HEK293 (cell line): ENCODE data around the gene KCNJ5.

ENCODE experiments used
- CTCF ChIA-PET: fragments of 350-600 bp; formaldehyde crosslinking; extraction: SDS; loops from one replicate; lab custom pipeline; 2021; ENCODE audit warnings: antibody characterized with exemption; lab: Yijun Ruan, JAX
- POLR2A ChIA-PET: fragments of 300-600 bp; formaldehyde crosslinking; extraction: SDS; loops from one replicate; lab custom pipeline; 2020; ENCODE audit warnings: antibody characterized with exemption, inconsistent platforms; lab: Yijun Ruan, JAX
- H3K27ac ChIP-seq: fragments of 200-500 bp; sonication (Bioruptor generic); 2 replicates; pipeline ENCODE4 v1.5.1; 2014; ENCODE audit warnings: low read depth, low read length, control low read depth, inconsistent platforms; ENCODE audit errors: extremely low read depth
- H3K36me3 ChIP-seq, 2 experiments: fragments of 200-500 bp in 1 of 2; sonication (Bioruptor generic) in 1 of 2; 1 replicate in 1 of 2; 2 replicates in 1 of 2; pipeline ENCODE4 v1.5.1; 2014 to 2017; ENCODE audit warnings: inconsistent platforms in 2 of 2, low read length in 2 of 2; ENCODE audit not compliant: control insufficient read depth in 2 of 2, insufficient read depth in 1 of 2
- H3K4me1 ChIP-seq: fragments of 200-500 bp; sonication (Bioruptor generic); 2 replicates; pipeline ENCODE4 v1.5.1; 2014; ENCODE audit warnings: mild to moderate bottlenecking, low read length, inconsistent platforms; ENCODE audit not compliant: control insufficient read depth, insufficient read depth
- H3K4me3 ChIP-seq: 2 replicates; pipeline ENCODE4 v1.5.1; 2011; ENCODE audit warnings: low read depth, mild to moderate bottlenecking, control low read depth, low read length, moderate library complexity
- H3K9me3 ChIP-seq: fragments of 200-500 bp; sonication (Bioruptor generic); 2 replicates; pipeline ENCODE4 v1.5.1; 2014; ENCODE audit warnings: low read depth, low read length, inconsistent platforms; ENCODE audit not compliant: control insufficient read depth, insufficient read depth
- KLF16 ChIP-seq: fragments of 450-650 bp; formaldehyde crosslinking; IDR thresholded peaks from 2 replicates; pipeline ENCODE4 v1.5.1; 2017; ENCODE audit warnings: missing biosample characterization, missing genetic modification characterization
- MEIS1 ChIP-seq: sonication (generic); formaldehyde crosslinking; IDR thresholded peaks from 2 replicates; pipeline ENCODE4 v1.8.1; 2022; ENCODE audit warnings: missing genetic modification reagents, mild to moderate bottlenecking, borderline replicate concordance
- PATZ1 ChIP-seq: fragments of 450-650 bp; formaldehyde crosslinking; IDR thresholded peaks from 2 replicates; pipeline ENCODE4 v1.5.1; 2016; ENCODE audit warnings: missing biosample characterization, missing genetic modification characterization
- PRDM6 ChIP-seq: fragments of 450-650 bp; formaldehyde crosslinking; IDR thresholded peaks from 2 replicates; pipeline ENCODE4 v1.5.1; 2017; ENCODE audit warnings: missing biosample characterization, missing genetic modification characterization
- RBAK ChIP-seq: fragments of 450-650 bp; formaldehyde crosslinking; IDR thresholded peaks from 2 replicates; pipeline ENCODE4 v1.5.1; 2016; ENCODE audit warnings: missing biosample characterization, missing genetic modification characterization
- REST ChIP-seq: fragments of 450-650 bp; formaldehyde crosslinking; IDR thresholded peaks from 2 replicates; pipeline ENCODE4 v1.5.1; 2016; ENCODE audit warnings: missing biosample characterization, missing genetic modification characterization
- SP3 ChIP-seq: fragments of 450-650 bp; formaldehyde crosslinking; IDR thresholded peaks from 2 replicates; pipeline ENCODE4 v1.5.1; 2016; ENCODE audit warnings: missing biosample characterization, missing genetic modification characterization
- TRIM28 ChIP-seq: IDR thresholded peaks from 2 replicates; pipeline ENCODE4 v1.6.1; 2011; ENCODE audit warnings: low read length, control low read depth, borderline replicate concordance
- ZBTB17 ChIP-seq: fragments of 450-650 bp; formaldehyde crosslinking; IDR thresholded peaks from 2 replicates; pipeline ENCODE4 v1.5.1; 2016; ENCODE audit warnings: missing biosample characterization, missing genetic modification characterization
- ZBTB6 ChIP-seq: fragments of 450-650 bp; formaldehyde crosslinking; IDR thresholded peaks from 2 replicates; pipeline ENCODE4 v1.5.1; 2017; ENCODE audit warnings: missing biosample characterization, missing genetic modification characterization
- ZNF10 ChIP-seq: fragments of 450-650 bp; formaldehyde crosslinking; IDR thresholded peaks from 2 replicates; pipeline ENCODE4 v1.5.1; 2017; ENCODE audit warnings: missing biosample characterization, missing genetic modification characterization
- ZNF114 ChIP-seq: fragments of 450-650 bp; formaldehyde crosslinking; IDR thresholded peaks from 2 replicates; pipeline ENCODE4 v1.5.0; 2017; ENCODE audit warnings: missing biosample characterization, missing genetic modification characterization
- ZNF133 ChIP-seq: fragments of 450-650 bp; formaldehyde crosslinking; IDR thresholded peaks from 2 replicates; pipeline ENCODE4 v1.5.1; 2016; ENCODE audit warnings: missing biosample characterization, missing genetic modification characterization
- ZNF19 ChIP-seq: fragments of 450-650 bp; formaldehyde crosslinking; IDR thresholded peaks from 2 replicates; pipeline ENCODE4; 2016; ENCODE audit warnings: missing biosample characterization, missing genetic modification characterization, low read depth
- ZNF2 ChIP-seq: fragments of 450-650 bp; formaldehyde crosslinking; IDR thresholded peaks from 2 replicates; pipeline ENCODE4 v1.5.1; 2016; ENCODE audit warnings: missing biosample characterization, missing genetic modification characterization
- ZNF211 ChIP-seq: fragments of 450-650 bp; formaldehyde crosslinking; IDR thresholded peaks from 2 replicates; pipeline ENCODE4 v1.5.1; 2016; ENCODE audit warnings: low read depth, missing biosample characterization, missing genetic modification characterization
- ZNF248 ChIP-seq: fragments of 450-650 bp; formaldehyde crosslinking; IDR thresholded peaks from 2 replicates; pipeline ENCODE4 v1.5.1; 2017; ENCODE audit warnings: missing biosample characterization, missing genetic modification characterization
- ZNF292 ChIP-seq: fragments of 450-650 bp; formaldehyde crosslinking; IDR thresholded peaks from 2 replicates; pipeline ENCODE4 v1.5.1; 2016; ENCODE audit warnings: low read depth, missing biosample characterization, missing genetic modification characterization, borderline replicate concordance
- ZNF354C ChIP-seq: fragments of 450-650 bp; formaldehyde crosslinking; IDR thresholded peaks from 2 replicates; pipeline ENCODE4 v1.5.1; 2016; ENCODE audit warnings: missing biosample characterization, missing genetic modification characterization, low read depth, borderline replicate concordance
- ZNF37A ChIP-seq: fragments of 450-650 bp; IDR thresholded peaks from 2 replicates; pipeline ENCODE4 v1.5.1; 2018; ENCODE audit warnings: missing biosample characterization, missing genetic modification characterization
- ZNF548 ChIP-seq: fragments of 450-650 bp; formaldehyde crosslinking; IDR thresholded peaks from 2 replicates; pipeline ENCODE4 v1.5.1; 2016; ENCODE audit warnings: missing biosample characterization, missing genetic modification characterization
- ZNF555 ChIP-seq: fragments of 450-650 bp; formaldehyde crosslinking; conservative IDR thresholded peaks from 2 replicates; pipeline ENCODE4 v1.5.1; 2017; ENCODE audit warnings: missing biosample characterization, mild to moderate bottlenecking, missing genetic modification characterization, inconsistent platforms
- ZNF560 ChIP-seq: fragments of 450-650 bp; formaldehyde crosslinking; IDR thresholded peaks from 2 replicates; pipeline ENCODE4 v1.5.1; 2017; ENCODE audit warnings: missing biosample characterization, missing genetic modification characterization, borderline replicate concordance
- ZNF830 ChIP-seq: fragments of 450-650 bp; IDR thresholded peaks from 2 replicates; pipeline ENCODE4 v1.5.0; 2018; ENCODE audit warnings: missing biosample characterization, missing genetic modification characterization, low read depth, mild to moderate bottlenecking, moderate library complexity

KCNJ5 gene

GRCh38 chr11:128913806-128914205 is 22.6 kb downstream of the KCNJ5 start (continued):
- TF ChIP-seq ZNF830 (tag by site-specific recombination) (no peak), ZNF2 (no peak), KLF16 (tag by site-specific recombination) (no peak), PRDM6 (tag by site-specific recombination) (no peak), ZNF560 (tag by site-specific recombination) (no peak), ZNF548 (tag by site-specific recombination) (no peak), ZNF211 (tag by site-specific recombination) (no peak), MEIS1 (CRISPR knock-in tag) (no peak)

GRCh38 chr11:128914216-128915148 is 23.3 kb downstream of the KCNJ5 start:
- H3K9me3 ChIP-seq = no peaks in the 10 kb centered on the region
- TF ChIP-seq TRIM28 (no peak), ZNF133 (tag by site-specific recombination) (no peak), ZNF292 (tag by site-specific recombination) (no peak), SP3 (no peak), ZNF37A (tag by site-specific recombination) (no peak), ZNF354C (no peak), ZNF10 (tag by site-specific recombination) (no peak), ZBTB17 (no peak)
- ChIA-PET CTCF (interaction anchor here (0.6 to 1.3 kb wide), 2 partner anchors 30 to 111 kb away, joined by 4 to 6 read pairs; no protein-coding TSS in a partner anchor), POLR2A (interaction anchor here (0.5 kb wide), 2 partner anchors 171 to 1088 kb away, joined by 3 to 4 read pairs; partner anchors contain the start of gene PRDM10)
- H3K27ac ChIP-seq = no peak overlapping the region
- H3K36me3 ChIP-seq = no peaks in the 10 kb centered on the region
- H3K4me3 ChIP-seq = no peak overlapping the region
- no peaks in the 10 kb centered on the region for H3K4me1 ChIP-seq

- ChIA-PET CTCF (interaction anchor here (0.6 kb wide), 1 partner anchor 112 kb away, joined by 4 read pairs; no protein-coding TSS in a partner anchor), POLR2A (interaction anchor here (0.5 kb wide), 1 partner anchor 1087 kb away, joined by 3 read pairs; the partner anchor contains the start of gene PRDM10)
- Histone ChIP-seq H3K4me1 (no peaks in the 10 kb centered on the region), H3K4me3 (no peak overlapping the region), H3K36me3 (no peaks in the 10 kb centered on the region), H3K9me3 (no peaks in the 10 kb centered on the region), H3K27ac (no peak overlapping the region)
- TF ChIP-seq ZNF19 = no peak
- no peak for TF ChIP-seq REST (tag by site-specific recombination)
- TF ChIP-seq ZBTB6 (tag by site-specific recombination) = no peak
- TF ChIP-seq ZNF248 (tag by site-specific recombination) = no peak
- TF ChIP-seq ZNF548 (tag by site-specific recombination) = no peak
- TF ChIP-seq ZNF555 (tag by site-specific recombination) = no peak
- no peak for TF ChIP-seq ZNF114
- TF ChIP-seq PATZ1 (tag by site-specific recombination) = no peak
- TF ChIP-seq RBAK (tag by site-specific recombination) = no peak
These were observed 24.0 kb downstream of the KCNJ5 start for GRCh38 chr11:128915149-128915521.
